Measurements from ENCODE around the gene IFIT5. TPM values are rescaled to one million over a fixed set of nuclear protein-coding genes. Genes with fewer than 3 reads are reported as not detected.
A peak's percentile ranks its signal among the peaks of the same experiment; 100 is the strongest.
"Not testable (repeated sequence)": the region's sequence is repeated elsewhere in the genome, so short reads cannot be mapped to it uniquely, and the experiment has no call there.

Gene IFIT5
- 10 to 100 TPM; 12.1 to 25.1 (median 15.3) TPM for polyA plus RNA-seq (ENCODE audit: insufficient read length in 4 of 4)

- peak in 2 of 4 donors; percentile 75 to 78 for DNase-seq (ENCODE audit: low read depth in 4 of 4, low spot score in 3 of 4)
Observed at GRCh38 chr10:89414146-89414878, at the start of gene IFIT5. Gene IFIT5, plus strand, starts transcription at chr10:89414568. Its CDS starts 231 bp downstream, at chr10:89414799.

GRCh38 chr10:89367529-89367928, 46.8 kb upstream of the IFIT5 start:
- no peak for DNase-seq (ENCODE audit: low read depth in 4 of 4, low spot score in 3 of 4)

GRCh38 chr10:89368129-89368528, 46.2 kb upstream of the IFIT5 start:
- no peak for DNase-seq (ENCODE audit: low read depth in 4 of 4, low spot score in 3 of 4)

GRCh38 chr10:89369156-89370105, 44.9 kb upstream of the IFIT5 start:
- no peak for DNase-seq (ENCODE audit: low read depth in 4 of 4, low spot score in 3 of 4)

- no peak for DNase-seq (ENCODE audit: low read depth in 4 of 4, low spot score in 3 of 4)
Observed at GRCh38 chr10:89371079-89371478, 43.3 kb upstream of the IFIT5 start.

GRCh38 chr10:89371987-89372386, 42.4 kb upstream of the IFIT5 start:
- no peak for DNase-seq (ENCODE audit: low read depth in 4 of 4, low spot score in 3 of 4)

- DNase-seq (ENCODE audit: low read depth in 4 of 4, low spot score in 3 of 4) = no peak
Observed at GRCh38 chr10:89373916-89374711, 40.3 kb upstream of the IFIT5 start.

GRCh38 chr10:89374713-89375141, 39.6 kb upstream of the IFIT5 start:
- DNase-seq (ENCODE audit: low read depth in 4 of 4, low spot score in 3 of 4) = no peak

- no peak for DNase-seq (ENCODE audit: low read depth in 4 of 4, low spot score in 3 of 4)
Observed at GRCh38 chr10:89377705-89378637, 36.4 kb upstream of the IFIT5 start, which contains the start of gene IFIT1B. Gene IFIT1B, plus strand, starts transcription at chr10:89378056. Its CDS starts 80 bp downstream, at chr10:89378136.

- DNase-seq (ENCODE audit: low read depth in 4 of 4, low spot score in 3 of 4) = no peak
Observed at GRCh38 chr10:89379103-89379502, 35.3 kb upstream of the IFIT5 start.

- DNase-seq (ENCODE audit: low read depth in 4 of 4, low spot score in 3 of 4) = no peak
Observed at GRCh38 chr10:89382757-89383156, 31.6 kb upstream of the IFIT5 start.

- no peak for DNase-seq (ENCODE audit: low read depth in 4 of 4, low spot score in 3 of 4)
Observed at GRCh38 chr10:89384474-89385340, 29.7 kb upstream of the IFIT5 start.

GRCh38 chr10:89388806-89389205, 25.6 kb upstream of the IFIT5 start:
- no peak for DNase-seq (ENCODE audit: low read depth in 4 of 4, low spot score in 3 of 4)

- no peak for DNase-seq (ENCODE audit: low read depth in 4 of 4, low spot score in 3 of 4)
Observed at GRCh38 chr10:89389254-89389653, 25.1 kb upstream of the IFIT5 start.

- no peak for DNase-seq (ENCODE audit: low read depth in 4 of 4, low spot score in 3 of 4)
Observed at GRCh38 chr10:89390476-89391225, 23.7 kb upstream of the IFIT5 start.

GRCh38 chr10:89391226-89391576, 23.2 kb upstream of the IFIT5 start:
- DNase-seq (ENCODE audit: low read depth in 4 of 4, low spot score in 3 of 4) = not testable (repeated sequence)

GRCh38 chr10:89391907-89392756, 22.2 kb upstream of the IFIT5 start, which contains the start of gene IFIT1:
Gene IFIT1, plus strand, starts transcription at chr10:89392623. Its CDS starts 90 bp downstream, at chr10:89392713.
- peak in 2 of 4 donors; percentile 67 to 85 for DNase-seq (ENCODE audit: low read depth in 4 of 4, low spot score in 3 of 4)
